PC-3 (cell line): ENCODE results near the gene CCDC190. TPM values are rescaled to one million over a fixed set of nuclear protein-coding genes. Genes with fewer than 3 reads are reported as not detected.

ENCODE experiments used
- ATAC-seq: fragments of 200-7000 bp; cut with Tn5 transposase; 2 replicates; pipeline ENCODE4 v1.9.1; 2020; ENCODE audit warnings: mild to moderate bottlenecking, moderate library complexity
- BruUV-seq: library from RNA; stranded (reverse); fragments of 400-500 nt; replicated peaks from 2 replicates; lab custom pipeline; 2021; lab: Mats Ljungman, UMichigan
- CTCF ChIA-PET: fragments of 300-600 bp; sonication (Branson Sonifier 250); formaldehyde crosslinking; loops from one replicate; lab custom pipeline; 2022; ENCODE audit warnings: antibody characterized with exemption; lab: Charles Lee
- POLR2A ChIA-PET: fragments of 300-600 bp; sonication (Branson Sonifier 250); formaldehyde crosslinking; loops from one replicate; lab custom pipeline; 2022; ENCODE audit warnings: antibody characterized with exemption; ENCODE audit not compliant: unreplicated experiment; lab: Charles Lee
- DNase-seq: peaks from one replicate; pipeline ENCODE4 v3.0.0-alpha.2; 2015
- H2AFZ ChIP-seq: fragments of 300-600 bp; sonication (generic); 2 replicates; pipeline ENCODE4 v1.6.0; 2016; ENCODE audit warnings: antibody characterized with exemption, low read length
- H3F3A ChIP-seq: fragments of 300-600 bp; sonication (generic); one replicate; pipeline ENCODE4 v1.6.0; 2017; ENCODE audit warnings: antibody characterized with exemption, low read length, control low read depth, mild to moderate bottlenecking; ENCODE audit not compliant: unreplicated experiment
- H3K27ac ChIP-seq: fragments of 300-600 bp; sonication (generic); 2 replicates; pipeline ENCODE4 v1.5.1; 2016; ENCODE audit warnings: mild to moderate bottlenecking, low read length
- H3K27me3 ChIP-seq: fragments of 300-600 bp; sonication (generic); 2 replicates; pipeline ENCODE4 v1.6.1; 2016; ENCODE audit warnings: low read length, mixed read lengths
- H3K36me3 ChIP-seq: fragments of 300-600 bp; sonication (generic); 2 replicates; pipeline ENCODE4 v1.6.1; 2016; ENCODE audit warnings: low read depth, mixed run types, low read length, mixed read lengths
- H3K4me1 ChIP-seq: fragments of 300-600 bp; sonication (generic); 2 replicates; pipeline ENCODE4 v1.5.1; 2016; ENCODE audit warnings: low read length; ENCODE audit not compliant: insufficient read depth
- H3K4me2 ChIP-seq: fragments of 300-600 bp; sonication (generic); 2 replicates; pipeline ENCODE4 v1.6.0; 2016; ENCODE audit warnings: low read length
- H3K4me3 ChIP-seq: fragments of 300-600 bp; sonication (generic); 2 replicates; pipeline ENCODE4 v1.5.1; 2016; ENCODE audit warnings: mild to moderate bottlenecking, low read length, mixed read lengths
- H3K79me2 ChIP-seq: fragments of 300-600 bp; sonication (generic); 2 replicates; pipeline ENCODE4 v1.6.1; 2017; ENCODE audit warnings: low read length, mixed read lengths
- H3K9ac ChIP-seq: fragments of 300-600 bp; sonication (generic); 2 replicates; pipeline ENCODE4 v1.6.0; 2016; ENCODE audit warnings: mild to moderate bottlenecking, low read length
- H3K9me2 ChIP-seq: fragments of 300-600 bp; sonication (generic); replicated peaks from 2 replicates; pipeline ENCODE4 v1.6.1; 2016; ENCODE audit warnings: mixed run types, low read length, mixed read lengths
- H3K9me3 ChIP-seq: fragments of 300-600 bp; sonication (generic); 2 replicates; pipeline ENCODE4 v1.6.1; 2016; ENCODE audit warnings: low read length, mixed read lengths
- H4K20me1 ChIP-seq: fragments of 300-600 bp; sonication (generic); 2 replicates; pipeline ENCODE4 v1.6.1; 2016; ENCODE audit warnings: low read length, mixed read lengths
- CTCF ChIP-seq: fragments of 300-600 bp; sonication (generic); conservative IDR thresholded peaks from 2 replicates; pipeline ENCODE4 v1.5.1; 2017; ENCODE audit warnings: antibody characterized with exemption, low read depth, mild to moderate bottlenecking, low read length
- EZH2 ChIP-seq: fragments of 300-600 bp; sonication (generic); IDR thresholded peaks from one replicate; pipeline ENCODE4 v1.6.1; 2017; ENCODE audit warnings: antibody characterized with exemption, mild to moderate bottlenecking, low read length; ENCODE audit not compliant: unreplicated experiment
- EZH2phosphoT487 ChIP-seq: fragments of 300-600 bp; sonication (generic); IDR thresholded peaks from 2 replicates; pipeline ENCODE4 v1.6.1; 2018; ENCODE audit warnings: mild to moderate bottlenecking, antibody characterized with exemption, low read length, borderline replicate concordance
- intact Hi-C: fragments of 100-400 bp; cut with micrococcal nuclease; formaldehyde crosslinking; loops from 2 replicates; pipeline ENCODE4 v1.9.0; 2023
- total RNA-seq: library from RNA; depleted of rRNA; stranded (reverse); fragments of >200 nt; gene quantifications from 2 replicates; pipeline ENCODE4 v1.2.3, GENCODE V29; 2014

Gene CCDC190
- total RNA-seq, 1 experiment from 2014 or later = 0.62 TPM

- CTCF ChIA-PET = no interaction called here
Measured at GRCh38 chr1:162823771-162824525, 37.0 kb downstream of the CCDC190 start.

GRCh38 chr1:162823231-162823630, 37.7 kb downstream of the CCDC190 start:
- H3K27me3 ChIP-seq = no peaks in the 10 kb centered on the region
- peaks cover under 1% of the 10 kb centered on the region; the same call in 1 of the 2 replicates for H3K9me2 ChIP-seq
- peak overlapping the region; percentile 89 for H2AFZ ChIP-seq
- H3K27ac ChIP-seq = no peak overlapping the region
- DNase-seq = peak; percentile 22
- H4K20me1 ChIP-seq = no peaks in the 10 kb centered on the region
- no peaks in the 10 kb centered on the region for H3K9me3 ChIP-seq
- POLR2A ChIA-PET = no interaction called here
- no TSS peak for BruUV-seq
- H3K4me2 ChIP-seq = peak overlapping the region; percentile 79
- no peaks in the 10 kb centered on the region for H3K36me3 ChIP-seq
- peak; percentile 52 for ATAC-seq
- CTCF ChIA-PET = no interaction called here
- H3K4me3 ChIP-seq = peak overlapping the region; percentile 68
- no peak overlapping the region for H3K9ac ChIP-seq
- no peaks in the 10 kb centered on the region for H3K79me2 ChIP-seq
- intact Hi-C loops = no loop called here
- H3F3A ChIP-seq = no peaks in the 10 kb centered on the region
- TF ChIP-seq EZH2 (no peak), CTCF (no peak), EZH2phosphoT487 (no peak)
- H3K4me1 ChIP-seq = peaks cover 17% of the 10 kb centered on the region

More at GRCh38 chr1:162823771-162824525, 37.0 kb downstream of the CCDC190 start:
- Histone ChIP-seq H3K4me1 (peaks cover 17% of the 10 kb centered on the region), H3K27ac (no peak overlapping the region), H3K79me2 (no peaks in the 10 kb centered on the region), H3K27me3 (no peaks in the 10 kb centered on the region), H3K9ac (no peak overlapping the region), H4K20me1 (no peaks in the 10 kb centered on the region), H3F3A (no peaks in the 10 kb centered on the region), H3K9me2 (peaks cover 4% of the 10 kb centered on the region; the same call in 1 of the 2 replicates), H3K9me3 (no peaks in the 10 kb centered on the region), H3K36me3 (no peaks in the 10 kb centered on the region), H2AFZ (0 out of 2 replicates have a peak overlapping the region, but pooled peaks have one; percentile 89), H3K4me3 (no peak overlapping the region), H3K4me2 (peak overlapping the region; percentile 79; the same call in 1 of the 2 replicates)
- DNase-seq (peak; percentile 42), ATAC-seq (peak; percentile 58)
- POLR2A ChIA-PET = no interaction called here
- no TSS peak for BruUV-seq
- no peak for TF ChIP-seq EZH2
- TF ChIP-seq CTCF = no peak
- TF ChIP-seq EZH2phosphoT487 = no peak
- intact Hi-C loops = no loop called here
